ENCODE data around the gene LACTBL1. TPM values are rescaled to one million over a fixed set of nuclear protein-coding genes. Genes with fewer than 3 reads are reported as not detected.

Gene LACTBL1
- total RNA-seq, 1 experiment from 2014 or later, result not detected

GRCh38 chr1:22918644-22919043, 54.0 kb downstream of the LACTBL1 start:
- no peak for DNase-seq (ENCODE audit: low spot score)

DNA sequence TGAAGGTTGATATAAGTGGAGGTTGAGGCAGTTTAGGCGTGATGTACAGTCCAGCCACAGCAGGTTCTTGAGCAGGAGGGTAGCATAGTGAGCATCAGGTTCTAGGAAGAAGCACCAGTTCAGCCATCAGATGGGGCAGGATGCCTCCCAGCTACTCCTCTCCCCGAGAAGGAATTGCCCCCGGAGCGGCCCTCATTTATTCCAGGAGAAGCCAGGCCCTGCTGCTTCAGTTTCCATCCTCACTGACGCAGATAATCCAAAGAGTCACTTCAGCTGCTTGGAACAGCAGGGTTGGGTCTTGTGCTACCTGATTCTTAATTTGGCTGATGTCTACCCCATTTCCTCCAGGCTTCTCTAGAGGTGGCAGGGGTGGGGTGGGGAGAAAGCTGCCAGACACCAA, 54.7 kb downstream of the LACTBL1 start:
- in situ Hi-C loops (cut with HindIII; ENCODE audit: low sequenced_read_pairs), result no loop called here
- no peak for DNase-seq (ENCODE audit: low spot score)

More at GRCh38 chr1:22918644-22919043, 54.0 kb downstream of the LACTBL1 start:
- in situ Hi-C loops (cut with HindIII; ENCODE audit: low sequenced_read_pairs), result no loop called here

DNA sequence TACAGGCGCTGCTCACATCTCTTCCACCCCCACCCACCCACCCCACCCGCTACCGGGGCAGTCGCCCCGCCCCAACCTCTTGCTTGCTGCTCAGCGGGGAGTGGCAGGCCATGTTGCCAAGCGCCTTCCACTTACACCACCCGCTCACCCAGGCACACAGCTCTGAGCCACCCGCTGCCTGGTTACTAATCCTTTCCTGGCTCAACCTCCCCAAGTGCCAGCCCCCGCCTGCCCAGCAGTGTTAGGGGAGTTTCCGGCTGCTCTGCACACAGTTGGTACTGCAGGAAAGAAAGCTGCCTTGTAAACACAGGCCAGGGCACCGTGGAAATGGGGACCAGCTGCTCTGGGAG, 56.2 kb downstream of the LACTBL1 start:
- peak; percentile 28 for DNase-seq (ENCODE audit: low spot score)
- in situ Hi-C loops (cut with HindIII; ENCODE audit: low sequenced_read_pairs), result no loop called here

- in situ Hi-C loops (cut with HindIII; ENCODE audit: low sequenced_read_pairs), result no loop called here
- DNase-seq (ENCODE audit: low spot score), result peak; percentile 42
Measured at GRCh38 chr1:22915816-22916470, 56.7 kb downstream of the LACTBL1 start.

- DNase-seq (ENCODE audit: low spot score), result no peak
- in situ Hi-C loops (cut with HindIII; ENCODE audit: low sequenced_read_pairs), result no loop called here
Measured at GRCh38 chr1:22915231-22915630, 57.4 kb downstream of the LACTBL1 start.

GRCh38 chr1:22914633-22915217, 57.9 kb downstream of the LACTBL1 start:
- no peak for DNase-seq (ENCODE audit: low spot score)
- in situ Hi-C loops (cut with HindIII; ENCODE audit: low sequenced_read_pairs), result no loop called here

DNA sequence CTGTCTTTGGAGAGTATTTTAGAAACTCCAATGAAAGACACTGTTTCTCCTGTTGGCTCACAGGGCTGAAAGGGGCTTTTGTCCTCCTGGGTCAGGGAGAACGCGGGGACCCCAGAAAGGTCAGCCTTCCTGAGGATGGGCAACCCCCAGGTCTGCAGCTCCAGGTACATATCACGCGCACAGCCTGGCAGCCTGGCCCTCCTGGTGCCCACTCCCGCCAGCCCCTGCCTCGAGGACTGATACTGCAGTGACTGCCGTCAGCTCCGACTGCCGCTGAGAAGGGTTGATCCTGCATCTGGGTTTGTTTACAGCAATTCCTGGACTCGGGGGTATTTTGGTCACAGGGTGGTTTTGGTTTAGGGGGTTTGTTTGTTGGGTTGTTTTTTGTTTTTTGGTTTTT, 58.5 kb downstream of the LACTBL1 start:
- no peak for DNase-seq (ENCODE audit: low spot score)
- in situ Hi-C loops (cut with HindIII; ENCODE audit: low sequenced_read_pairs), result no loop called here

DNA sequence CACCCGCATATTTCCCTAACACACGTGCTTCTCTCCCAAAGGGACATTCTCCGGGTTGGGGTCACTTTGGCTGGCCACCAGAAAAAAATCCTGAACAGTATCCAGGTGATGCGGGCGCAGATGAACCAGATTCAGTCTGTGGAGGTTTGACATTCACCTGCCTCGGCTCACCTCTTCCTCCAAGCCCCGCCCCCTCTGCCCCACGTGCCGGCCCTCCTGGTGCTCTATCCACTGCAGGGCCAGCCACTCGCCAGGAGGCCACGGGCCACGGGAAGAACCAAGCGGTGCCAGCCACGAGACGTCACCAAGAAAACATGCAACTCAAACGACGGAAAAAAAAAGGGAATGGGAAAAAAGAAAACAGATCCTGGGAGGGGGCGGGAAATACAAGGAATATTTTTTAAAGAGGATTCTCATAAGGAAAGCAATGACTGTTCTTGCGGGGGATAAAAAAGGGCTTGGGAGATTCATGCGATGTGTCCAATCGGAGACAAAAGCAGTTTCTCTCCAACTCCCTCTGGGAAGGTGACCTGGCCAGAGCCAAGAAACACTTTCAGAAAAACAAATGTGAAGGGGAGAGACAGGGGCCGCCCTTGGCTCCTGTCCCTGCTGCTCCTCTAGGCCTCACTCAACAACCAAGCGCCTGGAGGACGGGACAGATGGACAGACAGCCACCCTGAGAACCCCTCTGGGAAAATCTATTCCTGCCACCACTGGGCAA, 59.1 kb downstream of the LACTBL1 start:
- in situ Hi-C loops (cut with HindIII; ENCODE audit: low sequenced_read_pairs), result no loop called here
- DNase-seq (ENCODE audit: low spot score), result no peak

DNA sequence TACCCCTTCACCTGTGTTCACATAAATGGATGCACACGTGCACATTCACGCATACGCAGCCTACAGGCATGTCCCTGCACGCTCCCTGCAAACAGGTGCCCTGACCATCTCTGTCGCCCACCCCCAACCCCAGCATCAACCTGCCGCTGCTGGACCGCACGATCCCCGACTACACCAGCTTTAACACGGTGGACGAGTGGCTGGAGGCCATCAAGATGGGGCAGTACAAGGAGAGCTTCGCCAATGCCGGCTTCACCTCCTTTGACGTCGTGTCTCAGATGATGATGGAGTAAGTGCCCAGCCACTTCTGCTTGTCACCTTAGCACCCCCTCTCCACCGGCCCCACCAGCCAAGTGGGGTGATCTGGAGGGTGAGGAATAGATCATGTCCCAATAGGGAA, 60.4 kb downstream of the LACTBL1 start:
- no peak for DNase-seq (ENCODE audit: low spot score)
- in situ Hi-C loops (cut with HindIII; ENCODE audit: low sequenced_read_pairs), result no loop called here

DNA sequence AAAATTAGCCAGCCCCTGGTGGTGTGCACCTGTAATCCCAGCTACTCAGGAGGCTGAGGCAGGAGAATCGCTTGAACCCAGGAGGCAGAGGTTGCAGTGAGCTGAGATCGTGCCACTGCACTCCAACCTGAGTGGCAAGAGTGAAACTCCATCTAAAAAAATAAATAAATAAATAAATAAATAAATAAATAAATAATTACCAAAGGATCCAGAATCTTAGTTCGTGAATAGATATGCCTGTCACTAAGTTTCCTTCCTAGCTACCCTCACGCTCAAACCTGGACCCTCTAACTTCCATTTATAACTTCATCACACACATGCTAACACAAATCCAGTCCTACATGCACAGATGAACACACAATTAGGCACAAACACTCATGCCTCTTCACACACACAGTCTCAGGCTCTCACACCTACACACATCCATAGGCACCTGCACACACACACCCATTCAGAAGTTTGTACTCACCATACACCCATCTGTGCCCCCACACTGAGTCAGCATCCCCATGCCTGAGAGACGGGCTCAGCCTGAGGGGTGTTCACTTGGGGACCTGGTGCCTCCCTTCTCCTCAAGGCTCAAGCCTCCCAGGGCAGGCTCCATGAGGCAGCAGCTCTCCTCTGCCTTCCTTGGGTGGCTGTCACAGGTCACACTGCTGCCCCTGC, 61.5 kb downstream of the LACTBL1 start:
- DNase-seq (ENCODE audit: low spot score), result no peak
- in situ Hi-C loops (cut with HindIII; ENCODE audit: low sequenced_read_pairs), result no loop called here

DNA sequence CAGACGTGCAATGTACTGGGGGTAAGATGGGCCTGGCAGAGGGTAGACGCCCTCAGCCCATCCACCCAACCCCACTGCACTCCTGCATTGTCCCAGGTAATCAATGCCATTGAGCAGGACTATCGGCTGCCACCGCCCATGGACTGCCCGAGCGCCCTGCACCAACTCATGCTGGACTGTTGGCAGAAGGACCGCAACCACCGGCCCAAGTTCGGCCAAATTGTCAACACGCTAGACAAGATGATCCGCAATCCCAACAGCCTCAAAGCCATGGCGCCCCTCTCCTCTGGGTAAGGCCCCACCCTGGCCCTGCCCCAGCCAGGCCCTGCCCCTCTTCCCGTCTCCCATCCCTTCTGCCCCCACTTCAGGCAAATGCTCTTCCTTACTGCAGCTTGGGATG, 62.4 kb downstream of the LACTBL1 start:
- no peak for DNase-seq (ENCODE audit: low spot score)
- in situ Hi-C loops (cut with HindIII; ENCODE audit: low sequenced_read_pairs), result no loop called here

DNA sequence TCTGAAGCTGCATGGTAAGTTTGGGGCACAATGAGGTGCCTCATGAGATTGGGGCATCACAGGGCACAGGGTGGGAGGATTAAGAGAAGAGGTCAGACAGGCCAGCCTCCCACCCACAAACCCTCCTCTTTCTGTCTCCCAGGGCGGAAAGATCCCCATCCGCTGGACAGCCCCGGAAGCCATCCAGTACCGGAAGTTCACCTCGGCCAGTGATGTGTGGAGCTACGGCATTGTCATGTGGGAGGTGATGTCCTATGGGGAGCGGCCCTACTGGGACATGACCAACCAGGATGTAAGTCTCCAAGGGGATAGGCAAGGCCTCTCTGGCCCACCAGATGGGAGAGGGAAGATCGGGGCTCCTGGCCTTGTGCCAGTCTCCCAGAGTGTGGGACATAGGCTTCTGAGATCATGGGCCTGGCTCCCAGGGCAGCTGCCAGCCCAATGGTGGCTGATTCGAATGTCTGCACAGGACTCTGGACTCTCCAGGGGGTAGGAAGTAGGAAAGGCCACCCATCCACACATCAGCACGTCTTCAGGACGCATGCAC, 63.7 kb downstream of the LACTBL1 start:
- in situ Hi-C loops (cut with HindIII; ENCODE audit: low sequenced_read_pairs), result no loop called here
- DNase-seq (ENCODE audit: low spot score), result no peak

GRCh38 chr1:22907528-22907927, 65.1 kb downstream of the LACTBL1 start:
- DNase-seq (ENCODE audit: low spot score), result no peak

DNA sequence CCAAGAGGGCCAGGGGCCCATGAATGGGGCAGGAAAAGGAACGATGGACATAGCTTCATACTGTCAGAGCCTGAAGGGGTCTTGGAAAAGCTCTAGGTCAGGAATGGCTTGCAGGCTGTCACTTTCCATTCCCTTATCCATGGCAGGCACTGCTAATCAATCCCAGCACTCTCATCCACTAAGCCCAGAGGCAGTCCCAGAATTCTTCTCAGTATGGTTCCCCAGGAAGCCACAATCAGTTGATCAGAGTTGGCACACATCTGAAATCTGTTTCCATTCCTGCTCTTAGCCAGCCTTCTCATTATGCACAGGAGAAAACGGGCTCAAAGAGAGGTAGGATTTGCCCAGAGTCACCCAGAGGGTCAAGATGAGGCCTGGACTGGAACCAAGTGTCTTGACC, 65.7 kb downstream of the LACTBL1 start:
- DNase-seq (ENCODE audit: low spot score), result no peak
- in situ Hi-C loops (cut with HindIII; ENCODE audit: low sequenced_read_pairs), result no loop called here

More at GRCh38 chr1:22907528-22907927, 65.1 kb downstream of the LACTBL1 start:
- in situ Hi-C loops (cut with HindIII; ENCODE audit: low sequenced_read_pairs), result no loop called here

GRCh38 chr1:22903113-22903512, 69.6 kb downstream of the LACTBL1 start:
- in situ Hi-C loops (cut with HindIII; ENCODE audit: low sequenced_read_pairs), result no loop called here
- DNase-seq (ENCODE audit: low spot score), result no peak

Other genes starting within 250 kb of the LACTBL1 start
- gene TEX46, start 43.0 kb upstream of the LACTBL1 start, total RNA-seq (2014; rRNA removed; shearing (Covaris generic)), result not detected in 2 replicates
- 217 and 255 TPM in 2 replicates for gene KDM1A, start 46.6 kb upstream of the LACTBL1 start, total RNA-seq (2014; rRNA removed; shearing (Covaris generic))
- 18.4 and 34.8 TPM in 2 replicates for gene LUZP1, start 196.0 kb upstream of the LACTBL1 start, total RNA-seq (2014; rRNA removed; shearing (Covaris generic))
- gene HTR1D, start 244.6 kb upstream of the LACTBL1 start, total RNA-seq (2014; rRNA removed; shearing (Covaris generic)), result 0.07 TPM in 1 of 2 replicates, not detected in the other